HG03575 (cell line): ENCODE results near the gene CAST.

Source experiments
- ATAC-seq: cut with Tn5 transposase; IDR thresholded peaks from one replicate; pipeline ENCODE4 v1.9.1; 2021; ENCODE audit not compliant: unreplicated experiment, insufficient number of reproducible peaks, low FRiP score; ENCODE audit errors: extremely low read depth

Gene CAST

GRCh38 chr5:96662725-96663518 is 746 bp downstream of the CAST start:
- ATAC-seq = peak; percentile 40

- ATAC-seq = no peak
Observed at GRCh38 chr5:96663608-96664007, 1.4 kb downstream of the CAST start.

GRCh38 chr5:96664669-96665068 is 2.5 kb downstream of the CAST start:
- ATAC-seq = no peak

- ATAC-seq = no peak
Observed at GRCh38 chr5:96668725-96669124, 6.5 kb downstream of the CAST start.

GRCh38 chr5:96669909-96670308 is 7.7 kb downstream of the CAST start:
- ATAC-seq = no peak

- no peak for ATAC-seq
Observed at GRCh38 chr5:96671441-96671840, 9.3 kb downstream of the CAST start.

- no peak for ATAC-seq
Observed at GRCh38 chr5:96673127-96673526, 11.0 kb downstream of the CAST start.

GRCh38 chr5:96675882-96676281 is 13.7 kb downstream of the CAST start:
- no peak for ATAC-seq

GRCh38 chr5:96677496-96677895 is 15.3 kb downstream of the CAST start:
- no peak for ATAC-seq

GRCh38 chr5:96679293-96679692 is 17.1 kb downstream of the CAST start:
- no peak for ATAC-seq

GRCh38 chr5:96680759-96681470 is 18.7 kb downstream of the CAST start:
- no peak for ATAC-seq

- no peak for ATAC-seq
Observed at GRCh38 chr5:96683392-96683791, 21.2 kb downstream of the CAST start.

GRCh38 chr5:96683810-96684209 is 21.6 kb downstream of the CAST start:
- ATAC-seq = no peak

GRCh38 chr5:96687080-96687479 is 24.9 kb downstream of the CAST start:
- no peak for ATAC-seq

GRCh38 chr5:96687812-96688453 is 25.8 kb downstream of the CAST start:
- peak; percentile 71 for ATAC-seq

- no peak for ATAC-seq
Observed at GRCh38 chr5:96690861-96691260, 28.7 kb downstream of the CAST start.

- no peak for ATAC-seq
Observed at GRCh38 chr5:96691503-96692303, 29.5 kb downstream of the CAST start.

GRCh38 chr5:96692441-96692840 is 30.3 kb downstream of the CAST start:
- no peak for ATAC-seq

GRCh38 chr5:96699186-96699820 is 37.1 kb downstream of the CAST start:
- no peak for ATAC-seq
